IMR-90 (cell line): Measurements from ENCODE around the gene RASSF8. TPM values are rescaled to one million over a fixed set of nuclear protein-coding genes. Genes with fewer than 3 reads are reported as not detected.

Source experiments
- ATAC-seq: fragments of 200-7000 bp; cut with Tn5 transposase; 2 replicates; pipeline ENCODE4 v1.9.1; 2020; ENCODE audit warnings: low read depth, mild to moderate bottlenecking, moderate library complexity
- BruUV-seq: library from RNA; stranded (reverse); fragments of 400-500 nt; replicated peaks from 2 replicates; lab custom pipeline; 2021; lab: Mats Ljungman, UMichigan
- CTCF ChIA-PET: fragments of 300-600 bp; formaldehyde crosslinking; extraction: SDS; loops from one replicate; lab custom pipeline; 2021; ENCODE audit warnings: antibody characterized with exemption; lab: Yijun Ruan, JAX
- POLR2A ChIA-PET: fragments of 300-600 bp; sonication (Branson Sonifier 250); formaldehyde crosslinking; loops from one replicate; lab custom pipeline; 2022; ENCODE audit warnings: antibody characterized with exemption; ENCODE audit not compliant: unreplicated experiment; lab: Charles Lee
- DNase-seq: peaks from one replicate; pipeline ENCODE4 v3.0.0; 2013
- H2AFZ ChIP-seq: replicated peaks from 2 replicates; pipeline ENCODE3; 2013; ENCODE audit warnings: low read length, mild to moderate bottlenecking; ENCODE audit not compliant: poor library complexity
- H2AK5ac ChIP-seq: 2 replicates; pipeline ENCODE4 v1.6.1; 2013; ENCODE audit warnings: low read depth, low read length, inconsistent platforms
- H2AK9ac ChIP-seq: replicated peaks from 2 replicates; pipeline ENCODE3; 2013; ENCODE audit warnings: mild to moderate bottlenecking, low read depth, low read length, moderate library complexity; ENCODE audit not compliant: poor library complexity
- H2BK120ac ChIP-seq: 2 replicates; pipeline ENCODE4 v1.6.1; 2013; ENCODE audit warnings: low read depth, low read length, inconsistent platforms
- H2BK15ac ChIP-seq: 3 replicates; pipeline ENCODE4 v1.6.1; 2013; ENCODE audit warnings: low read depth, low read length, inconsistent platforms
- H2BK20ac ChIP-seq: 2 replicates; pipeline ENCODE4 v1.6.1; 2013; ENCODE audit warnings: low read depth, mild to moderate bottlenecking, inconsistent platforms, low read length, moderate library complexity
- H2BK5ac ChIP-seq: 2 replicates; pipeline ENCODE4 v1.6.1; 2013; ENCODE audit warnings: mild to moderate bottlenecking, low read depth, low read length, inconsistent platforms; ENCODE audit not compliant: poor library complexity, severe bottlenecking
- H3K14ac ChIP-seq: replicated peaks from 2 replicates; pipeline ENCODE4 v1.6.1; 2013; ENCODE audit warnings: low read depth, low read length, inconsistent platforms
- H3K18ac ChIP-seq: 2 replicates; pipeline ENCODE4 v1.6.1; 2013; ENCODE audit warnings: low read depth, low read length, control low read depth
- H3K23ac ChIP-seq: 2 replicates; pipeline ENCODE4 v1.6.1; 2013; ENCODE audit warnings: low read depth, low read length, inconsistent platforms
- H3K27ac ChIP-seq: 2 replicates; pipeline ENCODE4 v1.5.1; 2013; ENCODE audit warnings: mild to moderate bottlenecking, control low read depth, low read length; ENCODE audit not compliant: insufficient read depth
- H3K27me3 ChIP-seq: 2 replicates; pipeline ENCODE4 v1.6.1; 2013; ENCODE audit warnings: low read length; ENCODE audit not compliant: control insufficient read depth, insufficient read depth
- H3K36me3 ChIP-seq: 2 replicates; pipeline ENCODE4 v1.6.1; 2013; ENCODE audit warnings: low read length, mixed read lengths; ENCODE audit not compliant: control insufficient read depth, insufficient read depth
- H3K4ac ChIP-seq: 2 replicates; pipeline ENCODE4 v1.6.1; 2013; ENCODE audit warnings: low read depth, low read length, inconsistent platforms
- H3K4me1 ChIP-seq: 2 replicates; pipeline ENCODE4 v1.6.1; 2013; ENCODE audit warnings: low read length, mixed read lengths; ENCODE audit not compliant: control insufficient read depth, insufficient read depth
- H3K4me2 ChIP-seq: 2 replicates; pipeline ENCODE4 v1.6.1; 2013; ENCODE audit warnings: low read depth, mild to moderate bottlenecking, control low read depth, low read length, moderate library complexity
- H3K4me3 ChIP-seq: 2 replicates; pipeline ENCODE4 v1.5.1; 2013; ENCODE audit warnings: low read depth, mild to moderate bottlenecking, control low read depth, low read length, moderate library complexity; ENCODE audit not compliant: insufficient read depth
- H3K56ac ChIP-seq: 2 replicates; pipeline ENCODE4 v1.6.1; 2013; ENCODE audit warnings: low read length, inconsistent platforms; ENCODE audit not compliant: insufficient read depth; ENCODE audit errors: extremely low read depth
- H3K79me1 ChIP-seq, 2 experiments: 2 replicates each; pipeline ENCODE4 v1.6.1; 2013; ENCODE audit warnings: low read length in 2 of 2, inconsistent platforms in 1 of 2, low read depth in 1 of 2
- H3K9ac ChIP-seq: 2 replicates; pipeline ENCODE4 v1.6.1; 2013; ENCODE audit warnings: low read depth, low read length, control low read depth
- H3K9me1 ChIP-seq: 2 replicates; pipeline ENCODE4 v1.6.1; 2013; ENCODE audit warnings: low read length, inconsistent platforms; ENCODE audit not compliant: insufficient read depth
- H3K9me3 ChIP-seq: 2 replicates; pipeline ENCODE4 v1.6.1; 2013; ENCODE audit warnings: low read length; ENCODE audit not compliant: control insufficient read depth, insufficient read depth
- H4K20me1 ChIP-seq: 2 replicates; pipeline ENCODE4 v1.6.1; 2013; ENCODE audit warnings: low read length, inconsistent platforms; ENCODE audit not compliant: insufficient read depth
- H4K5ac ChIP-seq: 2 replicates; pipeline ENCODE4 v1.6.1; 2013; ENCODE audit warnings: mild to moderate bottlenecking, low read depth, low read length, control low read depth
- H4K8ac ChIP-seq, 2 experiments: 2 replicates each; pipeline ENCODE4 v1.6.1; 2013; ENCODE audit warnings: low read depth in 2 of 2, low read length in 2 of 2, control low read depth in 1 of 2, inconsistent platforms in 1 of 2
- H4K91ac ChIP-seq: 2 replicates; pipeline ENCODE4 v1.6.1; 2013; ENCODE audit warnings: low read depth, low read length, inconsistent platforms; ENCODE audit not compliant: insufficient read depth
- BHLHE40 ChIP-seq: fragments of 150-350 bp; IDR thresholded peaks from 2 replicates; pipeline ENCODE4 v1.6.1; 2016; ENCODE audit warnings: mild to moderate bottlenecking, low read depth, low read length
- CEBPB ChIP-seq: IDR thresholded peaks from 2 replicates; pipeline ENCODE4 v1.6.1; 2012; ENCODE audit warnings: low read depth, low read length, improper control_type of control experiment
- CHD1 ChIP-seq: IDR thresholded peaks from 2 replicates; pipeline ENCODE4 v1.6.1; 2012; ENCODE audit warnings: low read depth, low read length, improper control_type of control experiment
- FOS ChIP-seq: fragments of 150-350 bp; IDR thresholded peaks from 2 replicates; pipeline ENCODE4 v1.6.1; 2016; ENCODE audit warnings: low read depth, low read length
- MAZ ChIP-seq: IDR thresholded peaks from 2 replicates; pipeline ENCODE4 v1.6.1; 2012; ENCODE audit warnings: low read depth, mild to moderate bottlenecking, low read length, improper control_type of control experiment, moderate library complexity, borderline replicate concordance
- MXI1 ChIP-seq: IDR thresholded peaks from 2 replicates; pipeline ENCODE4 v1.6.1; 2012; ENCODE audit warnings: low read depth, mild to moderate bottlenecking, low read length, moderate library complexity, borderline replicate concordance
- NFE2L2 ChIP-seq: fragments of 150-350 bp; IDR thresholded peaks from 2 replicates; pipeline ENCODE4 v1.6.1; 2016; ENCODE audit warnings: low read depth, mild to moderate bottlenecking, low read length
- RAD21 ChIP-seq: IDR thresholded peaks from 2 replicates; pipeline ENCODE4 v1.6.1; 2012; ENCODE audit warnings: low read length, improper control_type of control experiment
- RCOR1 ChIP-seq: IDR thresholded peaks from 2 replicates; pipeline ENCODE4 v1.6.1; 2012; ENCODE audit warnings: mild to moderate bottlenecking, low read length, improper control_type of control experiment; ENCODE audit not compliant: insufficient replicate concordance
- RFX5 ChIP-seq: IDR thresholded peaks from 2 replicates; pipeline ENCODE4 v1.8.0; 2012; ENCODE audit warnings: low read depth, mild to moderate bottlenecking, low read length, moderate library complexity
- SMC3 ChIP-seq: fragments of 150-350 bp; IDR thresholded peaks from 2 replicates; pipeline ENCODE4 v1.6.1; 2016; ENCODE audit warnings: low read depth, mild to moderate bottlenecking, antibody characterized with exemption, low read length, moderate library complexity
- WGBS, 2 experiments: methylation state at CpG; one replicate each; pipeline versions ENCODE4 v1.1.5 to v1.1.7; 2013; ENCODE audit warnings: missing lambda C conversion rate in 2 of 2; ENCODE audit not compliant: insufficient read length in 1 of 2; ENCODE audit errors: extremely low coverage in 2 of 2; 5-methylcytosine and 5-hydroxymethylcytosine counted together
- dilution Hi-C: fragments of 300-500 bp; cut with HindIII; formaldehyde crosslinking; loops from one replicate; pipeline ENCODE4 v1.14.3; 2018; ENCODE audit warnings: low sequenced_read_pairs; ENCODE audit not compliant: unreplicated experiment
- in situ Hi-C: fragments of 300-500 bp; cut with MboI; formaldehyde crosslinking; loops from 3 replicates; pipeline ENCODE4 v1.14.3; 2019; ENCODE audit warnings: low sequenced_read_pairs, inconsistent platforms, mixed read lengths
- intact Hi-C: fragments of 100-400 bp; cut with micrococcal nuclease; formaldehyde crosslinking; loops from 2 replicates; pipeline ENCODE4 v1.10.0; 2022
- polyA plus RNA-seq, 3 experiments: library from polyadenylated mRNA; depleted of rRNA; stranded (reverse); fragments of >200 nt; gene quantifications; 2 replicates each; pipeline ENCODE4 v1.2.3, GENCODE V29; 2012; ENCODE audit warnings: low replicate concordance in 1 of 3
- total RNA-seq: library from RNA; depleted of rRNA; stranded (reverse); fragments of >200 nt; gene quantifications from 2 replicates; pipeline ENCODE4 v1.2.3, GENCODE V29; 2012
- TF ChIP-seq, protein P1 (sequence below): fragments of 150-350 bp; IDR thresholded peaks from 2 replicates; pipeline ENCODE4 v1.6.1; 2017; ENCODE audit warnings: mild to moderate bottlenecking, antibody characterized with exemption, low read length, low read depth
- TF ChIP-seq, protein P2 (sequence below): conservative IDR thresholded peaks from 2 replicates; pipeline ENCODE4 v1.5.1; 2012; ENCODE audit warnings: mild to moderate bottlenecking, low read depth, low read length, improper control_type of control experiment

Gene RASSF8
- total and polyA plus RNA-seq, 2 of the 4 experiments (the other 2 are of a cell fraction) = 10.8 to 50.5 TPM

DNA sequence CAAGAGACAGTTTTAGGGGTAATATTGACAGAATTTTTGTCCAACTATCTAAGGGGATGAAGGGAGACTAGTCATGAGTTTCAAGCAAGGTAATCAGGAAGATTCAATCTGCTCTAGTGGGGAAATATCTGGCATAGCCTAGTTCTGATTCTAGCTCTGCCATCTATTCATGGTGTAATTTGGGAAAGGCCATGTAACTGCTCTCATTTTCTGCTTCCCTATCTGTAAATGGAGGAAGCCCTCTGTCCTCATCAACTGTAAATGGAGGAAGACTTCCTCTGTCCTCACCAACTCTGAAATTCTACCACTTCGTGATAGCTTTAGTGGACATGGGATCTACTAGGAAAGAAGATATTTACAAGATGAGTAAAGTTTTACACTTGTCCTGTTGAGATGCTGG is 128.5 kb downstream of the RASSF8 start:
- intact Hi-C loops = no loop called here

More for the DNA sequence above, 128.5 kb downstream of the RASSF8 start:
- Histone ChIP-seq H2AK9ac (no peak overlapping the region), H3K18ac (no peak overlapping the region), H4K20me1 (no peaks in the 10 kb centered on the region), H2AFZ (no peak overlapping the region), H3K4me3 (no peak overlapping the region), H3K27ac (no peak overlapping the region), H3K27me3 (no peaks in the 10 kb centered on the region), H3K14ac (no peak overlapping the region), H2BK120ac (no peak overlapping the region), H2AK5ac (no peak overlapping the region), H3K36me3 (no peaks in the 10 kb centered on the region), H3K56ac (no peak overlapping the region), H3K9ac (no peak overlapping the region), H2BK20ac (no peak overlapping the region), H4K8ac (no peak overlapping the region), H2BK5ac (no peak overlapping the region), H4K91ac (no peak overlapping the region), H3K4me2 (no peak overlapping the region), H3K9me1 (no peaks in the 10 kb centered on the region; the same call in none of the 2 replicates), H3K4me1 (peaks cover 4% of the 10 kb centered on the region; the same call in 1 of the 2 replicates), H3K4ac (no peak overlapping the region), H3K23ac (no peak overlapping the region), H3K9me3 (0 out of 2 replicates have a peak, but pooled peaks cover under 1% of the 10 kb centered on the region), H4K5ac (no peak overlapping the region), H2BK15ac (no peak overlapping the region), H3K79me1 (no peaks in the 10 kb centered on the region)
- no TSS peak for BruUV-seq
- CTCF ChIA-PET = interaction anchor here (1.0 to 1.2 kb wide), 2 partner anchors 8 to 10 kb away, joined by 3 to 5 read pairs; no protein-coding TSS in a partner anchor
- in situ Hi-C loops (no loop called here), dilution Hi-C loops (no loop called here)
- TF ChIP-seq, protein P1, sequence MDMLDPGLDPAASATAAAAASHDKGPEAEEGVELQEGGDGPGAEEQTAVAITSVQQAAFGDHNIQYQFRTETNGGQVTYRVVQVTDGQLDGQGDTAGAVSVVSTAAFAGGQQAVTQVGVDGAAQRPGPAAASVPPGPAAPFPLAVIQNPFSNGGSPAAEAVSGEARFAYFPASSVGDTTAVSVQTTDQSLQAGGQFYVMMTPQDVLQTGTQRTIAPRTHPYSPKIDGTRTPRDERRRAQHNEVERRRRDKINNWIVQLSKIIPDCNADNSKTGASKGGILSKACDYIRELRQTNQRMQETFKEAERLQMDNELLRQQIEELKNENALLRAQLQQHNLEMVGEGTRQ = no peak
- TF ChIP-seq RAD21 (no peak), NFE2L2 (no peak), CEBPB (no peak), SMC3 (no peak), RCOR1 (no peak), CHD1 (no peak), RFX5 (no peak), BHLHE40 (no peak), MXI1 (no peak), FOS (no peak), MAZ (no peak)
- TF ChIP-seq, protein P2, sequence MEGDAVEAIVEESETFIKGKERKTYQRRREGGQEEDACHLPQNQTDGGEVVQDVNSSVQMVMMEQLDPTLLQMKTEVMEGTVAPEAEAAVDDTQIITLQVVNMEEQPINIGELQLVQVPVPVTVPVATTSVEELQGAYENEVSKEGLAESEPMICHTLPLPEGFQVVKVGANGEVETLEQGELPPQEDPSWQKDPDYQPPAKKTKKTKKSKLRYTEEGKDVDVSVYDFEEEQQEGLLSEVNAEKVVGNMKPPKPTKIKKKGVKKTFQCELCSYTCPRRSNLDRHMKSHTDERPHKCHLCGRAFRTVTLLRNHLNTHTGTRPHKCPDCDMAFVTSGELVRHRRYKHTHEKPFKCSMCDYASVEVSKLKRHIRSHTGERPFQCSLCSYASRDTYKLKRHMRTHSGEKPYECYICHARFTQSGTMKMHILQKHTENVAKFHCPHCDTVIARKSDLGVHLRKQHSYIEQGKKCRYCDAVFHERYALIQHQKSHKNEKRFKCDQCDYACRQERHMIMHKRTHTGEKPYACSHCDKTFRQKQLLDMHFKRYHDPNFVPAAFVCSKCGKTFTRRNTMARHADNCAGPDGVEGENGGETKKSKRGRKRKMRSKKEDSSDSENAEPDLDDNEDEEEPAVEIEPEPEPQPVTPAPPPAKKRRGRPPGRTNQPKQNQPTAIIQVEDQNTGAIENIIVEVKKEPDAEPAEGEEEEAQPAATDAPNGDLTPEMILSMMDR = no peak
- ATAC-seq (no peak), DNase-seq (no peak)
- POLR2A ChIA-PET = no interaction called here
- whole genome bisulfite sequencing, 2 experiments = no CpG with 5 or more reads among the region's 1 CpG
